Measurements from ENCODE around the gene DALRD3.
"Not testable (repeated sequence)": the region's sequence is repeated elsewhere in the genome, so short reads cannot be mapped to it uniquely, and the experiment has no call there.

DALRD3 gene

GRCh38 chr3:49021213-49021812 is 2.9 kb upstream of the DALRD3 start:
- peak; percentile 85 for DNase-seq (ENCODE audit: low read depth)

- DNase-seq (ENCODE audit: low read depth), result no peak
Observed at GRCh38 chr3:49020330-49021212, 2.2 kb upstream of the DALRD3 start.

GRCh38 chr3:49019941-49020329 is 1.6 kb upstream of the DALRD3 start:
- no peak for DNase-seq (ENCODE audit: low read depth)

GRCh38 chr3:49018707-49019006 is 277 bp upstream of the DALRD3 start:
- DNase-seq (ENCODE audit: low read depth), result no peak

GRCh38 chr3:49017229-49017970 is 980 bp downstream of the DALRD3 start:
- no peak for DNase-seq (ENCODE audit: low read depth)

GRCh38 chr3:49016414-49017228 is 1.8 kb downstream of the DALRD3 start:
- DNase-seq (ENCODE audit: low read depth), result no peak

GRCh38 chr3:49015765-49016164 is 2.6 kb downstream of the DALRD3 start:
- no peak for DNase-seq (ENCODE audit: low read depth)

GRCh38 chr3:49015072-49015471 is 3.3 kb downstream of the DALRD3 start:
- DNase-seq (ENCODE audit: low read depth), result no peak

- DNase-seq (ENCODE audit: low read depth), result no peak
Observed at GRCh38 chr3:49013738-49014660, 4.4 kb downstream of the DALRD3 start.

GRCh38 chr3:49013113-49013737 is 5.2 kb downstream of the DALRD3 start:
- DNase-seq (ENCODE audit: low read depth), result no peak

GRCh38 chr3:49012441-49013017 is 5.9 kb downstream of the DALRD3 start:
- DNase-seq (ENCODE audit: low read depth), result no peak

GRCh38 chr3:49009396-49009795 is 9.0 kb downstream of the DALRD3 start:
- no peak for DNase-seq (ENCODE audit: low read depth)

GRCh38 chr3:49008627-49009026 is 9.8 kb downstream of the DALRD3 start:
- not testable (repeated sequence) for DNase-seq (ENCODE audit: low read depth)

- no peak for DNase-seq (ENCODE audit: low read depth)
Observed at GRCh38 chr3:49007771-49008528, 10.4 kb downstream of the DALRD3 start.

GRCh38 chr3:49007068-49007770 is 11.2 kb downstream of the DALRD3 start, which contains the start of gene WDR6:
Gene WDR6 (plus strand): TSS chr3:49007391. CDS start chr3:49007432, 41 bp downstream.
- DNase-seq (ENCODE audit: low read depth), result peak; percentile 86

- DNase-seq (ENCODE audit: low read depth), result no peak
Observed at GRCh38 chr3:49006408-49007067, 11.8 kb downstream of the DALRD3 start.

GRCh38 chr3:49005998-49006397 is 12.4 kb downstream of the DALRD3 start:
- no peak for DNase-seq (ENCODE audit: low read depth)

GRCh38 chr3:49005303-49005680 is 13.1 kb downstream of the DALRD3 start:
- no peak for DNase-seq (ENCODE audit: low read depth)
